CD4-positive, alpha-beta T cell treated with Interleukin-6 at 100 ng/mL for 8 hours (primary cell): ENCODE results near the gene IL36B.

Experiments
- DNase-seq: peaks from one replicate; pipeline ENCODE4 v3.0.0-alpha.2; 2020; ENCODE audit warnings: mixed read lengths, low spot score

IL36B gene

DNA sequence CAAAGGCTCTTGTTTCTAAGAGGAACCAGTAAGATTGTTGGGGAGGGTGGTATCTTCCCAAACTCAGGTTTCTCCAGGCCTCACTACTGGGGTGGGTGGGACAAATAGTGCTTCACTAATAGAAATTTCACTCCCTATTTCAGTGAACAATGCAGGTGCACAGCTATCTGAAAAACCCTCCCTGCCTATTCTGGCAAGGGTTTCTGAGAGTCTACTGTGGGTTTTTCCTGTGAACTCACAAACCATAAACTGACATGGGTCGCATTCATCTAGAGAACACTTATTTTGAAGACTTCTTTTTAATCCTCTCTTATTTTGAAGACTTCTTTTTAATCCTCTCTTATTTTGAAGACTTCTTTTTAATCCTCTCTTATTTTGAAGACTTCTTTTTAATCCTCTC lies 43.0 kb downstream of the IL36B start:
- DNase-seq = no peak

DNA sequence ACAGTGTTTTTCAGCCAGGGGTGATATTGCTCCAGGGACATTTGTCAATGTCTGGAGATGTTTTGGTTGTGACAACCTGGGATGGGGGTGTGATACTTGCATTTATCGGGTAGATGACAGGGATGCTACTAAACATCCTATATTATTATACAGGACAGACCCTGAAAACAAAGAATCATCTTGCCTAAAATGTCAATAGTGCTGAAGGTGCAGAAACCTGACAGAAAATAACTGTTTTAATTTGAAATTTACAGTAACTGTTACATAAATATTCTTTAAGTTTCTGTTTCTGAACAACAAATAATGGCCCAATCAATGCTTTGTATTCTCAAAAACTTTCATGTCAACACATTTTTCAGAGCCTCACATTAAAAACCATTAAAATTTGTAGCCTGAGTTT lies 45.4 kb downstream of the IL36B start:
- DNase-seq = no peak

DNA sequence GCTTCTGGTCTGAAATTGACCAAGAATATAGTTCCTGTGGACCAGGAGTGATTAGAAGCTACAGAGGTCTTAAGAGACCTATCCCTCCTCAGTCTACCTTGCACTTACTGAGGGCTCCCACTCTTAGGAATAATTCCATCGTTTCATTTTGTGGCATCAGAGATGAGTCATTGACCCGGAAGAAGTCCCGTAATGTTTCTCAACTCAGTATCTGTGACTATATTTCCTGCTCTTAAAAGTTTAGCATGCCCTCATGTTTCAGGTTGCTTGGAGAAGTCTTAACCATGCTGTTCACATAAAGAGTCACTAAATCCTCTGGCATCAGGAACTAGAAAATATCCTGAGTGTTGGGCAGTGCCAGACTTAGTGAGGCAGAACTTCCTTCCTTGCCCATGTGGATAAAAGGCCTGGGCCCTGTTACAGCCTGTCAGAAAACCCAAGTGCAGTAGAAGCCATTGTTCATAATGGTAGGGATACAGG lies 47.6 kb downstream of the IL36B start, which contains the start of gene IL36A:
Gene IL36A, plus strand, starts transcription at position 430 of the 480 bp plus-strand sequence. CDS start 413 bp downstream, outside the sequence.
- no peak for DNase-seq

DNA sequence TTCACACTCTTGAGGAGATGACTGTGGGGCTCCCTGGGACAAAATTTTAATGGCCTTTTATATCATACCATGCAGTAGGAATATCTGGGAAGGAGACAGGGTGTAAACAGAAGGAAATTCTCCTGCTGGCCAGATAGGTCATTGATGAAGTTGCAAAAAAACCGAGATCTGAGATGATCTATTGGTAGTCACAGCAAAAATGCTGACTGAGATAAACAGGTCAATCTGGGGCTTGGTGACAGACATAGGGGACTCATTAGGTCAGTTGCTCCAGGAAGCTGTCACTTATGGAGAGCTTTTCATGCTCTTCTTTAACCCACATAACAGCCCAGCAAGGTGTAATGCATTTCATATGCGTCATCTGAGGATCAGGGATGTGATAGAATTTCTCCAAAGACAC lies 50.0 kb downstream of the IL36B start:
- no peak for DNase-seq

DNA sequence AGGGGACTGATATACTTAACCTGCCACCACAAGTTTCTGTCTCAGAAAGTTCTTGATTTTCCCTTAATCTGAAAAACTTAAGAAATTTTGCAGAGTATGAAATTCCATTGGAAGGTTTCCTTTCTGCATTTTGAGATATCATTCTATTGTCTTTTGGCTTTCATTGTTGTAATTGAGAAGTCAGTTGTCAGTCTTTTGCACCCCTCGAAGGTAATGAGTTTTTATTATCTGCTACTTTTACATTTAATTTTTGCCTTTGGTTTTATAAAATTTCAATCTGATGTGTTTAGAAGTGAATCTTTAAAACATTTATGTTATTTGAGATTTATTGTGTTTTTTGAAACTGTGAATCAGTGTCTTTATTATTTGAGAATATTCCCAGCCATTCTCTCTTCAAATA lies 52.2 kb downstream of the IL36B start:
- DNase-seq = no peak

DNA sequence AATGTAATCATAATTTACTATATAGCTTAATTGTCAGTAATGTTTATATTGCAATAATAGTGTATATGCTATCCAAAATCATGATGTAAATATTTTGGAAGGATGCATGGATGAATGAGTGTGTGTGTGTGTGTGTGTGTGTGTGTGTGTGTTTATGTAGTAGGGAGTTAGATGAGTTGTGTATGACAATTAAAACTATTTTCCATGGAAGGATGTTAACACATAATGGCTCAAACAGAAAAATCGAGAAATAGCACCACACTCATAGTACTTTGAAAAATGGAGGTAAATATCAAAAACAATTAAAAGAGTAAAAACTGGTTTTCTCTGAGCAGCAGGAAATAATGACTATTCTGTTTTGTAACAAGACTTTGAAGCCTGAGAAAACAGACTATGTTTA lies 55.5 kb downstream of the IL36B start:
- DNase-seq = no peak

DNA sequence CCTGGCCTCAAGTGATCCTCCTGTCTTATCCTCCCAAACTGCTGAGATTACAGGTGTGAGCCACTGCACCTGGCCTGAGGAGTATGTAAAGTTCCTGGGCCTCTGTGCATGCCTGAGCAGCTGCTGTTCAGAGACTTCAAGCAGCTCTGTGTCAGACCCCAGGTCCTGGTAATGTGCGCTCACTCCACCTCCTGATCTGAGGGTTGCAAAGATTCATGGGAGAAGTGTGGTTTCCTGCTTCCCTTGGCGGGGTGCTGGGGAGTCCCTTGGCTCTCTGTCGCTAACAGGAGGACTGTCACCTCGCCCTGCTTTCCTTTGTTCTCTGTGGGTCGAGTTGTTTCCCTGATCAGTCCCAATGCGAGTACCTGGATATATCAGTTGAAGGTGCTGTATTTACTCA lies 56.0 kb downstream of the IL36B start:
- peak; percentile 89 for DNase-seq

DNA sequence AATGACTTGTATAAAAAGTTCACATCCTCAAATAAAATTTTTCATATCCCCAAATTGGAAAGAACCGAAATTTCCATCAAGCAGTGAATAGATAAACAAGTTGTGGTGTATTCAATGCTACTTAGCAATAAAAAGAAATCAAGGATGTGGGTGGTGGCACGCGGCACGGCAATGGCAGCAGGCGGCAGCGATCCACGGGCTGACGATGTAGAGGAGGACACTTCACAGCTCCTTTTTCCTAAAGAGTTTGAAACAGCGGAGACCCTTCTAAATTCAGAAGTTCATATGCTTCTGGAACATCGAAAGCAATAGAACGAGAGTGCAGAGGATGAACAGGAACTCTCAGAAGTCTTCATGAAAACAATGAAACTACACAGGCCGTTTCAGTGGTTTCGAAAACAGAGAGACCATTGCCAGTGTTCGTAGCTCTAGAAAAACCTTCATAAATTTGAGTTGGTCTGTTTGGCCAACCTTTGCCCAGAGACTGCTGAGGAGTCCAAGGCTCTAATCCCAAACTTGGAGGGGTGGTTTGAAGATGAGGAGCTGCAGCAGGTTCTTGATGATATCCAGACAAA lies 57.2 kb downstream of the IL36B start:
- peak; percentile 39 for DNase-seq

DNA sequence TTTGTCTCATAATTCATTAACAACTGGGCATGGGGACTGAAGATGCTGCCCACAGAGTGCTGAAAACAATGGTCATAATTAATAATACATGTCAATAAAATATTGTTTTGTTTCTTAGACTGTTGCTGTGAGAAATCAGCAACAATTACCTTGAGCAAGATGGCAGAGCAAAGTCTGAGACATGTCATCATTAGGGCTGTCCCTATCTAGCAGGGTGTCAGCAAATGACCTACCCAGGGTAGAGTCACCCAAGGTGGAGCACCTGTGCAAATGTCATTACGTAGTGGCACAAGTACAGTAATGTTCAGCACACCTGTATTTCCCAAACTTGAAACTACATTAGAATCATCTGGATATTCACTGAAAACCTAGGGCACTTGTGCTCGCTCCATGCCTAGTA lies 58.0 kb downstream of the IL36B start:
- no peak for DNase-seq

DNA sequence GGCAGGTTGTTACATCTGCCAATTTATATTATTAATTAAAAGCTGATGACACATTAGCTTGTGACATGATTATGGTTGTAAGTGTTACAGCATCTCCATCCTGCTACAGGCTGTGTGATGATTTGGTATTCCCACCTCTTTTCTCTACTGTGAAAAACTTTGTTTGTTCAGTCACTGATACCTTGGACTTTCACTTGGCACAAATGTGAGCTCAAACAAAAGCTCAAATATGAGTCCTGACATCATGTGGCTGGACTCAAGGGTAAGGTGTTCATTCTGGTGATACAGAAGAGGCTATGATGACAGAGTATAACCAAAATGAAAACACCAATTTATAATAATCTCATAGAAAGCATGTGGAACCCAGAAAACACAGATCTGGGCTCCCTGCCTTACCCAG lies 58.8 kb downstream of the IL36B start:
- no peak for DNase-seq

DNA sequence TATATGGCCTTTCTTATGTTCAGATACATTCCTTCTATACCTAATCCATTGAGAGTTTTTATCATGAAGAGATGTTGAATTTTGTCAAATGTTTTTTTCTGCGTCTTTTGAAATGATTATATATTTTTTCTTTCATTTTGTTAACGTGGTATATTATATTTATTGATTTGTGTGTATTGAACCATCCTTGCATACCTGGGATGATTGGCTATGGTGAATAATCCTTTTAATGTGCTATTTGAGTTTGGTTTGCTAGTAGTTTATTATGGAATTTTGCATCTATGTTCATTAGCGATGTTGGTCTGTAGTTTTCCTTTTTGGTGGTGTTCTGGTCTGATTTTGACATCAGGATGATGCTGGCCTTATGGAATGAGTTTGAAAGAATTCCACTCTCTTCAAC lies 63.1 kb downstream of the IL36B start:
- DNase-seq = no peak

DNA sequence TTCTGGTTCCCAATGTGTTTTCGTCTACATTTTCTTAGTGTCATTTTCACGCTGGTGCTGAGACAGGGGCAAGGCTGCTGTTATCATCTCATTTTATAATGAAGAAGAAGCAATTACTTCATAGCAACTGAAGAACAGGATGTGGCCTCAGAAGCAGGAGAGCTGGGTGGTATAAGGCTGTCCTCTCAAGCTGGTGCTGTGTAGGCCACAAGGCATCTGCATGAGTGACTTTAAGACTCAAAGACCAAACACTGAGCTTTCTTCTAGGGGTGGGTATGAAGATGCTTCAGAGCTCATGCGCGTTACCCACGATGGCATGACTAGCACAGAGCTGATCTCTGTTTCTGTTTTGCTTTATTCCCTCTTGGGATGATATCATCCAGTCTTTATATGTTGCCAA lies 67.6 kb downstream of the IL36B start:
- peak; percentile 54 for DNase-seq

DNA sequence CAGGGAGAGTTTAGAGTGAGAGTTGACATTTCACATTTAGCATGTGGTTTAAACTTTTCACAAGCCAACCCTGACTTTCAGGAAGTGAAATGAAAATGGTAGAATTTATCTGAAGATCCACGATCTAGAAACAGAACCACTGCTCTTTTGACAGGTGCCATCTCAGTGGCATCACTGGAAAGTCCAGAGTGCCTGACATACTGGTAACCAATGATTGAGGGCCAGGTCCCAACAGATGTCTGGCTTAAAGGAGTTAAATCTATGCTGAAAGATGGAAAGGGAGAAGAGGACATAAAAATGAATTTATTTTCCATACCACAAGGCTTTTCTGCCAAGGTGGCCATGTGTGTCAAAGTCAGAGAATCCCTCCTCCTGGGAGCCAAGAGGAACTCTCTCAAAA lies 72.1 kb downstream of the IL36B start:
- no peak for DNase-seq

DNA sequence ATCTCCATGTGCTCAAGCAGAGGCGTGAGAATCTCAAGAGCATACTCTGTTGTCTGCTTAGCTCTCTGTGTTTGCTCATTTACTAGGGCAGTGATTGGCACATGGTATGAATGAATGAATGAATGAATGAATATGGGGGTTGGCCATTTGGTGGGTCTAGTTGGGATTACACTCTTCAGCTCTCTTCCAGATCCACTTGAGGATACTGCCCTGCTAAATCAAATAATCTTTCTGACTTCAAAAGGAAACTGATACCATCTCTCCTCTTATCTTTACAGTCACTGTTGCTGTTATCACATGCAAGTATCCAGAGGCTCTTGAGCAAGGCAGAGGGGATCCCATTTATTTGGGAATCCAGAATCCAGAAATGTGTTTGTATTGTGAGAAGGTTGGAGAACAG lies 72.9 kb downstream of the IL36B start:
- no peak for DNase-seq

DNA sequence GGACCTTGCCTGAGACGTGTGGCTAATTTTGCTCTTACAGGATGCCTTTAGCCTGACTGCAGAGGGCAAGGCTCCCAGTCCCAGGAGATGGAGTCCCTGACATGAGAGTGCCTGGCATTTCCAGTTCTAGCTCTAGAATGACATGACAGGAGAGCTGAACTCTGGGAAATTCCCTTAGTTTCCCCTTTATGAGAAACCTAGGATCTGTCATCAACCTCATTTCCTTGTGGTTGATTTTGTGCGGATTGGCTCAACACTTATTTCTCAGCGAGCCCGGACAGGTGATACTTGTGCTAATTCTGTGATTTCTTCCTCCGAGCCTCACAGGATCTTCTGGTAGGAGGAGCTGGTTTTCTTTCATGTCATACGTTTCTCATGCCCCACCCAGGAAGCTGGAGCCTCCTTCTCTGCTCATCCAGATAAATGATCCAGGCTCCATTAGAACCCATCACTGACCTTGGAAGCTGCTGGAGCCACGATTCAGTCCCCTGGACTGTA lies 75.1 kb downstream of the IL36B start, which contains the start of gene IL36G:
Gene IL36G, plus strand, starts transcription at position 448 of the 498 bp plus-strand sequence. CDS start 633 bp downstream, outside the sequence.
- DNase-seq = no peak
